ENCODE data around the gene CEP350.

DNA sequence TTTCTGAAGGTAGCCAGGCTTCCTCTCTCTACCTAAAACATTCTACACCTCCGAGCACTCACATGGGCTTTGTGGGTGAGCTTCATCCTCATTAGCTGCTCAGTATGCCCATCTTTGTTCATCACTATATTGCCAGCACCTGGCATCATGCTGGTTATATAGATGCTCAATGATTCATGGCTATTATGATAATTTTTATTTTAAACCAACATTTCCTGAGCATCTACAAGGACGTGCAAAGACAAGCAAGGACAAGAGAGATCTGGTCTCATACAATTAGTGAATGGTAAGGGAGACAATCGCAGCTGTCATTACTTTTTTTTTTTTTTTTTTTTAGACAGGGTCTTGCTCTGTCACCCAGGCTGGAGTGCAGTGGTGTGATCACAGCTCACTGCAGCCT lies 188.7 kb downstream of the CEP350 start:
- TF ChIP-seq, protein P1, sequence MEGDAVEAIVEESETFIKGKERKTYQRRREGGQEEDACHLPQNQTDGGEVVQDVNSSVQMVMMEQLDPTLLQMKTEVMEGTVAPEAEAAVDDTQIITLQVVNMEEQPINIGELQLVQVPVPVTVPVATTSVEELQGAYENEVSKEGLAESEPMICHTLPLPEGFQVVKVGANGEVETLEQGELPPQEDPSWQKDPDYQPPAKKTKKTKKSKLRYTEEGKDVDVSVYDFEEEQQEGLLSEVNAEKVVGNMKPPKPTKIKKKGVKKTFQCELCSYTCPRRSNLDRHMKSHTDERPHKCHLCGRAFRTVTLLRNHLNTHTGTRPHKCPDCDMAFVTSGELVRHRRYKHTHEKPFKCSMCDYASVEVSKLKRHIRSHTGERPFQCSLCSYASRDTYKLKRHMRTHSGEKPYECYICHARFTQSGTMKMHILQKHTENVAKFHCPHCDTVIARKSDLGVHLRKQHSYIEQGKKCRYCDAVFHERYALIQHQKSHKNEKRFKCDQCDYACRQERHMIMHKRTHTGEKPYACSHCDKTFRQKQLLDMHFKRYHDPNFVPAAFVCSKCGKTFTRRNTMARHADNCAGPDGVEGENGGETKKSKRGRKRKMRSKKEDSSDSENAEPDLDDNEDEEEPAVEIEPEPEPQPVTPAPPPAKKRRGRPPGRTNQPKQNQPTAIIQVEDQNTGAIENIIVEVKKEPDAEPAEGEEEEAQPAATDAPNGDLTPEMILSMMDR (conservative IDR thresholded peaks at IDR 0.05; ENCODE audit: low read length), result no peak
- TF ChIP-seq EZH2phosphoT487 (IDR thresholded peaks at IDR 0.05; ENCODE audit: borderline replicate concordance, low read depth, low read length), result no peak
